Spleen (tissue), 11 donors: ENCODE measurements around the gene ZNF467. TPM values are rescaled to one million over a fixed set of nuclear protein-coding genes. Genes with fewer than 3 reads are reported as not detected.

Source experiments
- DNase-seq: peaks from one replicate; pipeline ENCODE4 v3.0.0-alpha.2; 2020
- H3K27ac ChIP-seq, 8 donors: fragments of 200-600 bp; sonication (generic) in 7 of 8; 1 replicate in 4 of 8; 2 replicates in 4 of 8; pipeline versions ENCODE4 v1.5.0 to v1.8.0; 2016 to 2021; ENCODE audit warnings: inconsistent platforms in 4 of 8, mild to moderate bottlenecking in 4 of 8, moderate library complexity in 1 of 8
- H3K27me3 ChIP-seq, 7 donors: fragments of 200-600 bp; sonication (generic) in 6 of 7; replicated peaks in 1 of 7; 1 replicate in 4 of 7; 2 replicates in 3 of 7; pipeline versions ENCODE4 v1.5.0 to v1.8.0; 2016 to 2021; ENCODE audit warnings: inconsistent platforms in 3 of 7, mild to moderate bottlenecking in 1 of 7
- H3K36me3 ChIP-seq, 6 donors: fragments of 200-600 bp; sonication (generic) in 5 of 6; 1 replicate in 4 of 6; 2 replicates in 2 of 6; pipeline versions ENCODE4 v1.5.0 to v1.8.0; 2016 to 2021; ENCODE audit warnings: inconsistent platforms in 2 of 6
- H3K4me1 ChIP-seq, 6 donors: fragments of 200-600 bp; sonication (generic) in 5 of 6; 1 replicate in 3 of 6; 2 replicates in 3 of 6; pipeline versions ENCODE4 v1.5.0 to v1.8.0; 2016 to 2021; ENCODE audit warnings: inconsistent platforms in 3 of 6
- H3K4me3 ChIP-seq, 8 donors: fragments of 200-600 bp; sonication (generic) in 7 of 8; 1 replicate in 4 of 8; 2 replicates in 4 of 8; pipeline versions ENCODE4 v1.5.0 to v1.8.0; 2016 to 2021; ENCODE audit warnings: inconsistent platforms in 4 of 8, mild to moderate bottlenecking in 4 of 8, moderate library complexity in 2 of 8
- H3K9me3 ChIP-seq, 8 donors: fragments of 200-600 bp; sonication (generic) in 7 of 8; 1 replicate in 4 of 8; 2 replicates in 4 of 8; pipeline versions ENCODE4 v1.5.0 to v1.8.0; 2016 to 2021; ENCODE audit warnings: inconsistent platforms in 4 of 8
- POLR2A ChIP-seq, 3 donors: fragments of 450-650 bp; IDR thresholded peaks; one replicate each; pipeline ENCODE4 v1.5.1; 2017; ENCODE audit warnings: antibody characterized with exemption in 3 of 3, mild to moderate bottlenecking in 1 of 3
- POLR2AphosphoS5 ChIP-seq, 3 donors: sonication (generic); formaldehyde crosslinking; IDR thresholded peaks; one replicate each; pipeline ENCODE4 v1.5.1; 2017; ENCODE audit warnings: antibody characterized with exemption in 3 of 3
- WGBS, 5 donors: extraction: QIAGEN DNeasy Blood & Tissue Kit in 3 of 5; methylation state at CpG; one replicate each; pipeline versions ENCODE4 v1.1.5 to v1.1.7; 2013 to 2018; 5-methylcytosine and 5-hydroxymethylcytosine counted together
- intact Hi-C: fragments of 100-400 bp; cut with DNase I; formaldehyde crosslinking; loops from one replicate; pipeline ENCODE4 v1.15.0; 2023; ENCODE audit warnings: low total_unique reads
- polyA plus RNA-seq, 3 donors: library from polyadenylated mRNA; stranded (reverse); fragments of 200-250 nt; gene quantifications; one replicate each; pipeline ENCODE4 v1.2.1, GENCODE V29; 2013
- total RNA-seq, 7 donors: library from RNA; depleted of rRNA in 3 of 7; stranded (reverse); fragments of >200 nt in 3 of 7; fragmentation: NEBNext Ultra II Directional in 4 of 7; extraction: Animal tissue kit (Norgen Biotek cat#: 25700) in 4 of 7; gene quantifications; one replicate each; pipeline versions ENCODE4 v1.1.0 to v1.2.1, GENCODE V29; 2016 to 2021
- TF ChIP-seq, protein P1 (sequence below), 11 experiments: fragments of 200-600 bp in 7 of 11; fragments of 450-650 bp in 4 of 11; sonication (generic) in 4 of 11; IDR thresholded peaks in 8 of 11; conservative IDR thresholded peaks in 3 of 11; 1 replicate in 7 of 11; 2 replicates in 4 of 11; pipeline versions ENCODE4 v1.4.0 to v1.8.0; 2016 to 2021; ENCODE audit warnings: antibody characterized with exemption in 11 of 11, inconsistent platforms in 4 of 11, mild to moderate bottlenecking in 1 of 11
- donor health status: healthy with polysubstance abuse.
- donor health status: DM: no; HTN: no; CAD: no; lungs with moderate emphysema.
- donor health status: DM: no; HTN: no; CAD: no.
- donor health status: Bipolar disorder and iron deficiency.
- donor health status: healthy.
- donor health status: DM: no; HTN: no; CAD: no.
- donor health status: DM: yes; HTN: yes; CAD: no.

ZNF467 gene
- total and polyA plus RNA-seq, 10 donors, result 6.0 to 48.5 (median 31.3) TPM

DNA sequence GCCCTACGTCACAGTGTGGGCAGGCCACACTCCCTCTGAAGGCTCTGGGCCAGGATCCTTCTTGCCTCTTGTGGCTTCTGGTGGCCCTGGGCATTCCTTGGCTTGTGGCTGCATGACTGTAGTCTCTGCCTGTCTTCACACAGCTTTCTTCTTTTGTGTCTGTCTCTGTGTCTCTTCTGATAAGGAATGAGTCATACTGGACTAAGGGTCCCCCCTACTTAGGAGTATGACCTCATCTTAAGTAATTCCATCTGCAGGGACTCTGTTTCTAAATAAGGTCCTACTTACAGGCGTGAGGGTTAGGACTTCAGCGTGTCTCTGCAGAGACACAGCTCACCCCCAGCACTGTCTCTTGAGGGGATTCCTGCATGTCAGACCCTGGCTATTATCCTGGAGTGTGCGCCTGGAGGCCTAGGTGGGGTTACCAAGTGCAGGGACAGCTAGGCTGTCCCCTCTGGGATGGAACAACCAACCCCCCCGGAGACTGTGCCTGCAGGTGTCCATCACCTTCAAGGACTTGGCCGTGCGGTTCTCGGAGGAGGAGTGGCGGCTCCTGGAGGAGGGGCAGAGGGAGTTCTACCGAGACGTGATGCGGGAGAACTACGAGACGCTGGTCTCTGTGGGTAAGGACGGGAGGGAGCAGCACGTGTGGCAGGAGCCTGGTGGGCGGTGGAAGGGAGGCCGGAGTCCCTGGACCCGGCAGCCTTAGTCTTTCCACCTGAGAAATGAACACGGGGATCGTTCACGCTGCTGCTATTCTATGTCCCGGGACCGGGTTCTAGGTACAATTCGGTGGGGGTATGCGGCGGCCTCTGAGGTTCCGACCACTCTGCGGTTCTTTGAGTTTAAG is 54.1 kb downstream of the ZNF467 start:
- intact Hi-C loops, result no loop called here
- peak; percentile 76 for DNase-seq
- H3K4me1 ChIP-seq, result peaks cover 7 to 38% (median 14%) of the 10 kb centered on the region in 6 donors
- 89 to 95% (median 92%) methylated on average over 27 to 29 of the region's 29 CpGs for WGBS, 5 donors
- no peaks in the 10 kb centered on the region for H3K9me3 ChIP-seq
- H3K36me3 ChIP-seq, result peaks cover 0 to 53% (median 35%) of the 10 kb centered on the region in 6 donors
- no peak overlapping the region for H3K4me3 ChIP-seq
- no peak overlapping the region for H3K27ac ChIP-seq
- TF ChIP-seq, protein P1, sequence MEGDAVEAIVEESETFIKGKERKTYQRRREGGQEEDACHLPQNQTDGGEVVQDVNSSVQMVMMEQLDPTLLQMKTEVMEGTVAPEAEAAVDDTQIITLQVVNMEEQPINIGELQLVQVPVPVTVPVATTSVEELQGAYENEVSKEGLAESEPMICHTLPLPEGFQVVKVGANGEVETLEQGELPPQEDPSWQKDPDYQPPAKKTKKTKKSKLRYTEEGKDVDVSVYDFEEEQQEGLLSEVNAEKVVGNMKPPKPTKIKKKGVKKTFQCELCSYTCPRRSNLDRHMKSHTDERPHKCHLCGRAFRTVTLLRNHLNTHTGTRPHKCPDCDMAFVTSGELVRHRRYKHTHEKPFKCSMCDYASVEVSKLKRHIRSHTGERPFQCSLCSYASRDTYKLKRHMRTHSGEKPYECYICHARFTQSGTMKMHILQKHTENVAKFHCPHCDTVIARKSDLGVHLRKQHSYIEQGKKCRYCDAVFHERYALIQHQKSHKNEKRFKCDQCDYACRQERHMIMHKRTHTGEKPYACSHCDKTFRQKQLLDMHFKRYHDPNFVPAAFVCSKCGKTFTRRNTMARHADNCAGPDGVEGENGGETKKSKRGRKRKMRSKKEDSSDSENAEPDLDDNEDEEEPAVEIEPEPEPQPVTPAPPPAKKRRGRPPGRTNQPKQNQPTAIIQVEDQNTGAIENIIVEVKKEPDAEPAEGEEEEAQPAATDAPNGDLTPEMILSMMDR (IDR thresholded peaks at IDR 0.05 in 8 of 11, conservative IDR thresholded peaks at IDR 0.05 in 3 of 11), result no peak
- TF ChIP-seq POLR2A (IDR thresholded peaks at IDR 0.05), result no peak
- TF ChIP-seq POLR2AphosphoS5 (IDR thresholded peaks at IDR 0.05), result no peak
- H3K27me3 ChIP-seq, result no peaks in the 10 kb centered on the region

DNA sequence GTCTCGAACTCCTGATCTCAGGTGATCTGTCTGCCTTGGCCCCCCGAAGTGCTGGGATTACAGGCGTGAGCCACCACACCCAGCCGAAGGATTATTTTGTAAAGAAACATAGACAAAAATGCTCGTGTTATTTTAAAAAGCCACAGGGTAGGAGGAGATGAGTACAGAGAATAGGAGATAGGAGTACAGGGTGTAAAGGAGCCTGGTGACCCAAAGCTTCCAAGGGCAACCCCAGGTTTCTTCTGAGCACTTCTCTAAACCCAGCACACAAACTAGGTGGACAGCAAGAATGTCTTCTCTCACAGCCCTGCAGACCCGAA is 54.7 kb downstream of the ZNF467 start:
- 91 to 97% (median 96%) methylated on average over 6 of the region's 6 CpGs for WGBS, 5 donors

DNA sequence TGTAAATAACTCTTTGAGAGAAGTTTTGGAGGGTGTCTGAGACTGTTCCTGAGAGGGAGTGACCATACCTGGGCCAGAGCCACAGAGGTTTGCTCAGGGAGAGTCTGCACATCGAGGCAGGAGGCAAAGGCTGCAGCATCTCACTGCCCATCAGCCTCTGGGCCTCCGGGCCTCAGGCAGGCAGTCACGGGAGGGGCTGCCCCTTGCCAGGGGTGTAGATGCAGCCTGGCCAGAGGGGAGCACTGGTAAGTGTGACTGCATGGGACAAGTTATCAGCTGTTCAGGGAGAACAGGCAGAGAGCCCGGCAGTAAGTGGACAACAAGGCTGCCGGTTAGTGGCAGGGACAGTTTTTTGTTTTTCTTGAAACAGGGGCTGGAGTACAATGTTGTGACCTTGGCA is 55.9 kb downstream of the ZNF467 start:
- H3K36me3 ChIP-seq, result peaks cover 0 to 35% (median 19%) of the 10 kb centered on the region in 6 donors
- no peak overlapping the region for H3K4me3 ChIP-seq
- no peak for TF ChIP-seq POLR2AphosphoS5 (IDR thresholded peaks at IDR 0.05)
- TF ChIP-seq, protein P1 (IDR thresholded peaks at IDR 0.05 in 8 of 11, conservative IDR thresholded peaks at IDR 0.05 in 3 of 11), result no peak
- TF ChIP-seq POLR2A (IDR thresholded peaks at IDR 0.05), result no peak
- H3K27me3 ChIP-seq, result no peaks in the 10 kb centered on the region
- intact Hi-C loops, result no loop called here
- peaks cover 0 to 4% (median 0%) of the 10 kb centered on the region in 8 donors for H3K9me3 ChIP-seq
- 86 to 95% (median 88%) methylated on average over 5 of the region's 5 CpGs for WGBS, 5 donors
- no peak overlapping the region for H3K27ac ChIP-seq
- peak; percentile 74 for DNase-seq
- peaks cover 7 to 46% (median 22%) of the 10 kb centered on the region in 6 donors for H3K4me1 ChIP-seq

More for the DNA sequence above, 54.7 kb downstream of the ZNF467 start:
- no peak overlapping the region for H3K4me3 ChIP-seq
- no peak for DNase-seq
- H3K9me3 ChIP-seq, result no peaks in the 10 kb centered on the region
- intact Hi-C loops, result no loop called here
- no peak overlapping the region for H3K27ac ChIP-seq
- TF ChIP-seq POLR2A (IDR thresholded peaks at IDR 0.05), result no peak
- no peak for TF ChIP-seq POLR2AphosphoS5 (IDR thresholded peaks at IDR 0.05)
- TF ChIP-seq, protein P1 (IDR thresholded peaks at IDR 0.05 in 8 of 11, conservative IDR thresholded peaks at IDR 0.05 in 3 of 11), result no peak
- peaks cover 7 to 44% (median 20%) of the 10 kb centered on the region in 6 donors for H3K4me1 ChIP-seq
- H3K27me3 ChIP-seq, result no peaks in the 10 kb centered on the region
- H3K36me3 ChIP-seq, result peaks cover 0 to 47% (median 30%) of the 10 kb centered on the region in 6 donors

DNA sequence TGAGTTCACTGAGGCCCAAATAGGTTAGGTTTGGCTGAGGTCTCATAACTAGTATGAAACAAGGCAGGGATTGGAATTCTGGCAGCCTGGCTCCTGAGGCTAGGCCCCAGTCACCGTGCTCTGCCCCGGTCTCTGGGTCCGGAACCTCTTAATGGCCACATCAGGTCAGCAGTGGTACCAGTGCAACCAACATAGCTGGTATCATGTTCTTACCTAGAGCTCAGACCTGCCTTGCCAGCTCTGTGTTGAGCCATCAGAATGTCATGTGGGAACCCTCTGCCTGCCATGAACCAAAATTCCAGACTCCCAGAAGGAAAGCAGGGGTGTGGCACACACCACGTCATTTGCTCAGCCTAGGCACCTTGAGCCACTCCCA is 56.5 kb downstream of the ZNF467 start:
- DNase-seq, result peak; percentile 41
- Histone ChIP-seq H3K27ac (no peak overlapping the region), H3K27me3 (no peaks in the 10 kb centered on the region), H3K9me3 (peaks cover 0 to 10% (median 2%) of the 10 kb centered on the region in 8 donors), H3K4me3 (no peak overlapping the region), H3K36me3 (peaks cover 0 to 30% (median 14%) of the 10 kb centered on the region in 6 donors), H3K4me1 (peaks cover 7 to 46% (median 22%) of the 10 kb centered on the region in 6 donors)
- no peak for TF ChIP-seq POLR2AphosphoS5 (IDR thresholded peaks at IDR 0.05)
- no peak for TF ChIP-seq POLR2A (IDR thresholded peaks at IDR 0.05)
- TF ChIP-seq, protein P1 (IDR thresholded peaks at IDR 0.05 in 8 of 11, conservative IDR thresholded peaks at IDR 0.05 in 3 of 11), result no peak
- intact Hi-C loops, result no loop called here
- 78 to 96% (median 95%) methylated on average over 3 to 4 of the region's 4 CpGs for WGBS, 5 donors
